Keratinocyte (primary cell): ENCODE results near the gene PRODH. TPM values are rescaled to one million over a fixed set of nuclear protein-coding genes. Genes with fewer than 3 reads are reported as not detected.
"Not testable (repeated sequence)": the region's sequence is repeated elsewhere in the genome, so short reads cannot be mapped to it uniquely, and the experiment has no call there.

Experiments
- DNase-seq: peaks from one replicate; pipeline ENCODE4 v3.0.0-alpha.2; 2011; ENCODE audit warnings: low read depth, missing footprints, low spot score
- FAIRE-seq: peaks from 2 replicates; lab custom pipeline; 2011; peaks lifted over from hg19 to GRCh38; lab: Jason Lieb, UNC
- H2AFZ ChIP-seq: 2 replicates; pipeline ENCODE4 v1.6.0; 2012; ENCODE audit warnings: low read length, control low read depth, inconsistent platforms; ENCODE audit not compliant: control insufficient read depth
- H3K27ac ChIP-seq: 2 replicates; pipeline ENCODE4 v1.5.1; 2011; ENCODE audit warnings: low read length; ENCODE audit not compliant: control insufficient read depth, insufficient read depth
- H3K27me3 ChIP-seq: 3 replicates; pipeline ENCODE4 v1.6.0; 2011; ENCODE audit warnings: low read length; ENCODE audit not compliant: control insufficient read depth, insufficient read depth; ENCODE audit errors: extremely low read depth
- H3K36me3 ChIP-seq, 2 experiments: 2 replicates in 1 of 2; 3 replicates in 1 of 2; pipeline ENCODE4 v1.5.1; 2011; ENCODE audit warnings: low read length in 2 of 2, mild to moderate bottlenecking in 1 of 2; ENCODE audit not compliant: control insufficient read depth in 2 of 2, insufficient read depth in 2 of 2; ENCODE audit errors: extremely low read depth in 1 of 2
- H3K4me1 ChIP-seq: 3 replicates; pipeline ENCODE4 v1.5.1; 2011; ENCODE audit warnings: low read length; ENCODE audit not compliant: control insufficient read depth, insufficient read depth; ENCODE audit errors: extremely low read depth
- H3K4me2 ChIP-seq: 3 replicates; pipeline ENCODE4 v1.6.0; 2011; ENCODE audit warnings: low read depth, low read length; ENCODE audit not compliant: control insufficient read depth, insufficient read depth; ENCODE audit errors: extremely low read depth
- H3K4me3 ChIP-seq, 3 experiments: fragments of 200-600 bp in 1 of 3; sonication (generic) in 1 of 3; 2 replicates in 2 of 3; 3 replicates in 1 of 3; pipeline ENCODE4 v1.5.1; 2011 to 2016; ENCODE audit warnings: low read length in 3 of 3, mild to moderate bottlenecking in 3 of 3, control low read depth in 2 of 3, inconsistent platforms in 1 of 3, low read depth in 1 of 3, mixed read lengths in 1 of 3, mixed run types in 1 of 3, moderate library complexity in 1 of 3; ENCODE audit not compliant: control insufficient read depth in 2 of 3, insufficient read depth in 2 of 3; ENCODE audit errors: extremely low read depth in 1 of 3
- H3K79me2 ChIP-seq: 2 replicates; pipeline ENCODE4 v1.6.0; 2012; ENCODE audit warnings: low read length; ENCODE audit not compliant: control insufficient read depth, insufficient read depth
- H3K9ac ChIP-seq: 3 replicates; pipeline ENCODE4 v1.6.0; 2011; ENCODE audit warnings: low read length; ENCODE audit not compliant: control insufficient read depth, insufficient read depth; ENCODE audit errors: extremely low read depth
- H3K9me1 ChIP-seq: 3 replicates; pipeline ENCODE4 v1.6.0; 2011; ENCODE audit warnings: low read length; ENCODE audit not compliant: control insufficient read depth, insufficient read depth; ENCODE audit errors: extremely low read depth
- H3K9me3 ChIP-seq: 2 replicates; pipeline ENCODE4 v1.5.1; 2012; ENCODE audit warnings: low read depth, low read length; ENCODE audit not compliant: control insufficient read depth
- H4K20me1 ChIP-seq: 3 replicates; pipeline ENCODE4 v1.6.0; 2011; ENCODE audit warnings: low read length; ENCODE audit not compliant: control insufficient read depth, insufficient read depth; ENCODE audit errors: extremely low read depth
- EZH2 ChIP-seq: IDR thresholded peaks from one replicate; pipeline ENCODE4 v1.6.1; 2012; ENCODE audit warnings: inconsistent platforms, mild to moderate bottlenecking, low read length, moderate library complexity
- dilution Hi-C: fragments of 300-500 bp; cut with MboI; formaldehyde crosslinking; loops from one replicate; pipeline ENCODE4 v1.7.0; 2020; ENCODE audit warnings: low sequenced_read_pairs; ENCODE audit not compliant: extremely low pct_ligation_motif_present
- polyA plus RNA-seq, 5 experiments: library from polyadenylated mRNA; depleted of rRNA in 3 of 5; stranded (reverse) in 3 of 5; stranded (forward) in 1 of 5; unstranded in 1 of 5; fragments of >200 nt; gene quantifications; 1 replicate in 1 of 5; 2 replicates in 3 of 5; 3 replicates in 1 of 5; pipeline versions ENCODE4 v1.2.1 to v1.2.3, GENCODE V29; 2011 to 2012; ENCODE audit warnings: missing spikeins in 2 of 5, low read depth in 1 of 5, low replicate concordance in 1 of 5
- TF ChIP-seq, protein P1 (sequence below), 3 experiments: IDR thresholded peaks in 1 of 3; conservative IDR thresholded peaks in 1 of 3; optimal IDR thresholded peaks in 1 of 3; 2 replicates in 2 of 3; 3 replicates in 1 of 3; pipeline versions ENCODE3 to v1.5.1; 2011; ENCODE audit warnings: low read length in 3 of 3, mild to moderate bottlenecking in 3 of 3, moderate library complexity in 2 of 3, control low read depth in 1 of 3, inconsistent platforms in 1 of 3; ENCODE audit not compliant: insufficient read depth in 2 of 3; ENCODE audit errors: extremely low read depth in 1 of 3

The PRODH gene
- polyA plus RNA-seq, 1 donor (not counting 4 experiments of a cell fraction or from before 2014, with no cell fraction given), result 12.3 TPM

DNA sequence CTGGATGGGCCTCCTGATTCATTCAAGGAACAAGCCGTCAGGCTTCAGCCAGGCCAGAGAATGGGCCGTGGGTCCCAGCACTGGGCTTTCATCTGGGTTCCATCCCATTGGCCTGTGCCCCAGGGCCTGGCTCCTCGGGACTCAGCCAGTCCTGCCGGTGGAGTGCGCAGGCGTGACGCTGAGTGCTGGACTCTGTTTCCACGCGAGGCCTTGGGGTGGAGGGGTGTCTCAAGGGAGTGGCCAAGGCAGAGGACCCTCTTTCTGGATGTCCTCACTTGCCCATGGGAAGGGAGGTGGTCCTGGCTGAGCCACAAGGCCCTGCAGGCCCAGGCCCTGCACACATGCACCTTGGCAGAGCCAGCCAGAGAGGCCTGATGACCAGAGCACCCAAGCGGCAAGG is 28.0 kb upstream of the PRODH start:
- H3K4me3 ChIP-seq, H3K9ac ChIP-seq, H3K4me1 ChIP-seq, H3K4me2 ChIP-seq, H3K9me3 ChIP-seq, H4K20me1 ChIP-seq, FAIRE-seq, H3K27ac ChIP-seq, H3K79me2 ChIP-seq, DNase-seq, dilution Hi-C loops, H3K27me3 ChIP-seq, H3K9me1 ChIP-seq, H2AFZ ChIP-seq, H3K36me3 ChIP-seq: not testable (repeated sequence)

DNA sequence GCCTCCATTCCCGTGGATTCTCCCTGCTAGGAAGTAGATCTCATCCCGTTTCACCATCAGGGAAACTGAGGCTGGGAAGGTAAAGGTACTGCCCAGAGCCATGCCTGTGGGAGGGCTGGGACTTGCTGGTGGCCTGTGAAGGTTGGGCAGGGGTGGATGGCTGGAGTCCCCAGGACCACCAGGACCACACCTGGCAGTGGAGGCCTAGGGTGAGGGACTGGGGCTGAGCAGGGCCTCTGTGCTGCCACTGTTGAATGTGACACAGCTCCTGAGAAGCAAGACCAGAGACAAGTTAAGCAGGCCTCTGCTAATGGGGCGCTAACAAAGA is 26.2 kb upstream of the PRODH start:
- no peak overlapping the region for H3K9ac ChIP-seq
- H3K36me3 ChIP-seq, result no peaks in the 10 kb centered on the region
- DNase-seq (no peak), FAIRE-seq (no peak)
- no peak for TF ChIP-seq EZH2
- TF ChIP-seq, protein P1, sequence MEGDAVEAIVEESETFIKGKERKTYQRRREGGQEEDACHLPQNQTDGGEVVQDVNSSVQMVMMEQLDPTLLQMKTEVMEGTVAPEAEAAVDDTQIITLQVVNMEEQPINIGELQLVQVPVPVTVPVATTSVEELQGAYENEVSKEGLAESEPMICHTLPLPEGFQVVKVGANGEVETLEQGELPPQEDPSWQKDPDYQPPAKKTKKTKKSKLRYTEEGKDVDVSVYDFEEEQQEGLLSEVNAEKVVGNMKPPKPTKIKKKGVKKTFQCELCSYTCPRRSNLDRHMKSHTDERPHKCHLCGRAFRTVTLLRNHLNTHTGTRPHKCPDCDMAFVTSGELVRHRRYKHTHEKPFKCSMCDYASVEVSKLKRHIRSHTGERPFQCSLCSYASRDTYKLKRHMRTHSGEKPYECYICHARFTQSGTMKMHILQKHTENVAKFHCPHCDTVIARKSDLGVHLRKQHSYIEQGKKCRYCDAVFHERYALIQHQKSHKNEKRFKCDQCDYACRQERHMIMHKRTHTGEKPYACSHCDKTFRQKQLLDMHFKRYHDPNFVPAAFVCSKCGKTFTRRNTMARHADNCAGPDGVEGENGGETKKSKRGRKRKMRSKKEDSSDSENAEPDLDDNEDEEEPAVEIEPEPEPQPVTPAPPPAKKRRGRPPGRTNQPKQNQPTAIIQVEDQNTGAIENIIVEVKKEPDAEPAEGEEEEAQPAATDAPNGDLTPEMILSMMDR (optimal IDR thresholded peaks at IDR 0.05 in 1 of 3, IDR thresholded peaks at IDR 0.05 in 1 of 3, conservative IDR thresholded peaks at IDR 0.05 in 1 of 3; ENCODE audit: extremely low read depth in 1 of 3, insufficient read depth in 2 of 3, low read length in 3 of 3), result no peak
- H3K27ac ChIP-seq, result no peak overlapping the region
- no peaks in the 10 kb centered on the region for H3K4me1 ChIP-seq
- no peaks in the 10 kb centered on the region for H3K9me3 ChIP-seq
- H2AFZ ChIP-seq, result no peak overlapping the region
- dilution Hi-C loops, result no loop called here
- no peak overlapping the region for H3K4me2 ChIP-seq
- no peaks in the 10 kb centered on the region for H3K79me2 ChIP-seq
- no peaks in the 10 kb centered on the region for H4K20me1 ChIP-seq
- no peaks in the 10 kb centered on the region for H3K9me1 ChIP-seq
- no peak overlapping the region for H3K4me3 ChIP-seq
- H3K27me3 ChIP-seq, result no peaks in the 10 kb centered on the region

DNA sequence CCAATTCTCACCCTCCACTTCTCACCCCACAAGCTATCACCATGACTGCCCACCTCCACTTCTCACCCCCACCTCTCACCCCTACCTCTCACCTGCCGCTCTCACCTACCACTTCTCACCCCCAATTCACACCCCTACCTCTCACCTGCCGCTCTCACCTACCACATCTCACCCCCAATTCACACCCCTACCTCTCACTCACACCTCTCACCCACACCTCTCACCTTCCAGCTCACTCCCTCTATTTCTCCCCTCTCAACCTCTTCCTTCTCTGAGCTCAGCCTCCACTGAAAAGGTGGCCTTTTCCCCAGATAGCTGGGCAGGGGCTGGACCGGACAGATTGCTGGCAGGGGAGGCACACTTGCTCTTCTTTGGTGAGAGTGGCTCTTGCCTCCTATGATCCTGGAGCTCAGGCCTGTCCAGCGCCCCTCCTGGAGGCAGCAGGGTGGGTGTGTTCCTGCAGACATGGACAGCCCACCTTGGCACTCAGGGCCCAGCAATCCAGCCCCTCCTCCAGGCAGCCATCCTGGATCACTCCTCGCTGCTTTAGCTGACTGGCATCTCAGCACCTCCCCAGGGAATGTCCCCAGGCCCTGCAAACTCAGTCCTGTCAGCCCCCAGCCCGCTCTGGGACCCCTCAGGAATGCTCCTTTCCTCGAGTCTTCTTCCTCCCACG is 25.7 kb upstream of the PRODH start:
- H3K9me1 ChIP-seq, H4K20me1 ChIP-seq, H2AFZ ChIP-seq, H3K79me2 ChIP-seq, H3K36me3 ChIP-seq, FAIRE-seq, H3K4me3 ChIP-seq, H3K4me1 ChIP-seq, H3K9ac ChIP-seq, H3K27ac ChIP-seq, H3K27me3 ChIP-seq, DNase-seq, H3K9me3 ChIP-seq, dilution Hi-C loops, H3K4me2 ChIP-seq: not testable (repeated sequence)

DNA sequence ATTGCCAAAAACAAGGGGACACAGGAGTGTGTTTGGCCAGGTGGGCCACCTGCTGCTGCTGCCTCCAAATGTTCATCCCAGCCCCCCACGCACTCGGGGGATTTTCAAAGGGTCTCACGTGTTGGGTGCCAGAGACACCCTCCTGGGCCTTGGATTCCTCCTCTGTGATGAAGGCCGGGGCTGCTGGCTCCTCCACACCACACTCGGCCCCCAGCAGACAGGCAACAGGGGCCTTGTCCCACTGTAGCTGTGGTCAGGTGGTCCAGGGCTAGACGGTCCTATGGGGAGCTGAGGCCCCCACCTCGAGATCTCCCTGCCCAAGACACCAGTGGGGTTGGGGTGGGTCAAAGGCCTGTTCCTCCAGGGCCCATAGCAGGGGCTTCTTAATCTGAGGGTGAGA is 25.1 kb upstream of the PRODH start:
- FAIRE-seq, H3K4me3 ChIP-seq, H3K27me3 ChIP-seq, H3K4me1 ChIP-seq, H3K9ac ChIP-seq, H4K20me1 ChIP-seq, DNase-seq, H3K9me3 ChIP-seq, H3K79me2 ChIP-seq, dilution Hi-C loops, H3K36me3 ChIP-seq, H2AFZ ChIP-seq, H3K4me2 ChIP-seq, H3K9me1 ChIP-seq, H3K27ac ChIP-seq: not testable (repeated sequence)
